Coronary artery (tissue), 2 donors: ENCODE measurements around the gene PIP5K1B.

ENCODE experiments used
- DNase-seq: peaks from one replicate; pipeline ENCODE4 v3.0.0-alpha.2; 2017; ENCODE audit warnings: low spot score
- H3K27ac ChIP-seq, 2 donors: fragments of 200-600 bp; sonication (generic); one replicate each; pipeline ENCODE4 v1.5.1; 2016 to 2019
- H3K4me3 ChIP-seq: fragments of 200-600 bp; sonication (generic); 2 replicates; pipeline ENCODE4 v1.5.1; 2016; ENCODE audit warnings: mild to moderate bottlenecking, moderate library complexity
- TF ChIP-seq, protein P1 (sequence below): fragments of 200-600 bp; sonication (generic); IDR thresholded peaks from one replicate; pipeline ENCODE4 v1.5.1; 2019; ENCODE audit warnings: antibody characterized with exemption

PIP5K1B gene

DNA sequence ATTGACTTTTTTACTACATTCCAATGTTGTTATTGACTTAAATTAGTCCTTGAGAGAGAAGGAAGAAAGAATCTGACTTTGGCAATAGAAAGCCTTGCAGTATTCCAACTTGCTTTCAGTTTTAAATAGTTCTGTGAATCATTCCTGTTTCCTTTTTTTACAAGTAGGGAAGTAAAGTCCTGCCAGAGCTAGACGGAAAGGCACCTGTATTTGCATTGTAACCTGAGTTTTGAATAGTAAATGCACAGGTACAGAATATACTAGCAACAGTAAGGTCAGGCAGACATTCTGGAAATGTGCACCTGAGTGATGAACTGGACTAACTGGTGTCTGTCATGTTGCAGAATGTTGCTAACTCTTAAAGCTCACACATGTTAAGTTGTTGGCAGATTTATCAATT, 208.0 kb downstream of the PIP5K1B start:
- H3K27ac ChIP-seq: peak overlapping the region in 1 of 2 donors; percentile 30
- TF ChIP-seq, protein P1, sequence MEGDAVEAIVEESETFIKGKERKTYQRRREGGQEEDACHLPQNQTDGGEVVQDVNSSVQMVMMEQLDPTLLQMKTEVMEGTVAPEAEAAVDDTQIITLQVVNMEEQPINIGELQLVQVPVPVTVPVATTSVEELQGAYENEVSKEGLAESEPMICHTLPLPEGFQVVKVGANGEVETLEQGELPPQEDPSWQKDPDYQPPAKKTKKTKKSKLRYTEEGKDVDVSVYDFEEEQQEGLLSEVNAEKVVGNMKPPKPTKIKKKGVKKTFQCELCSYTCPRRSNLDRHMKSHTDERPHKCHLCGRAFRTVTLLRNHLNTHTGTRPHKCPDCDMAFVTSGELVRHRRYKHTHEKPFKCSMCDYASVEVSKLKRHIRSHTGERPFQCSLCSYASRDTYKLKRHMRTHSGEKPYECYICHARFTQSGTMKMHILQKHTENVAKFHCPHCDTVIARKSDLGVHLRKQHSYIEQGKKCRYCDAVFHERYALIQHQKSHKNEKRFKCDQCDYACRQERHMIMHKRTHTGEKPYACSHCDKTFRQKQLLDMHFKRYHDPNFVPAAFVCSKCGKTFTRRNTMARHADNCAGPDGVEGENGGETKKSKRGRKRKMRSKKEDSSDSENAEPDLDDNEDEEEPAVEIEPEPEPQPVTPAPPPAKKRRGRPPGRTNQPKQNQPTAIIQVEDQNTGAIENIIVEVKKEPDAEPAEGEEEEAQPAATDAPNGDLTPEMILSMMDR: no peak
- H3K4me3 ChIP-seq: no peak overlapping the region
- no peak for DNase-seq

DNA sequence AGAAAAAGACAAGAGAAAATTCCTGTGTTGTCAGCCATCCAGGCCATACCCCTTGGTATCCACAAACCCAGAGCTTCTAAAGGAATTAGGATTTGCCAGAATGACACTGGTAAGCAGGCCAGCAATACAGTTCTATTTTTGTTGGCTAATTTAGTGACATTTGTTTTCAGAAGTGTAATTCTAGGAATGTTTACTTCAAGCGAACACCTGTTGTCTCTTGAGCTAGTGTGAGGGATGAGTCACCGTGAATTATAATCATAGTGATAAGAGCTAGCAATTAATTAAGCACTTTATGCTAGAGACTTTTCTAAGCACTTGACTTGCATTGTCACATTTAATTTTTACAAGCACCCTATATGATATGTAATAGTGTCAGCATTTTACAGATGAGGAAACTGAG, 209.7 kb downstream of the PIP5K1B start:
- TF ChIP-seq, protein P1: no peak
- no peak for DNase-seq
- no peak overlapping the region for H3K4me3 ChIP-seq
- H3K27ac ChIP-seq: no peak overlapping the region

DNA sequence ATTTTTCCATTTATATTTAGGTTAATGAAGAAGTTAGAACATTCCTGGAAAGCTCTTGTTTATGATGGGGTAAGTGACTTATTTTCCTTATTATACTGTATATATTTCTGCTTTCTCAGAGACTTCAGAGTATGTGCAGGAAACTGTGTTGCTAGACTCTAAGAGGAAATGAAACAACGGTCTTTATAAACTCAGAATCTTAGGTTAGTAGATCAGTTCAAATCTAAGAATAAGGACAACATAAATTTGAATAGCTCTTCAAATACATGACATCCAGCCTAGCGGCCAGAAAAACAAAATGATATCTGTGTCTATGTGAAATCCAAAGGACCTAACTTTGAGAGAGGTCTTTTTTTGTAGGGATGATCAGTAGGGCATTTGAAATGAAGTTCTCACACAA, 214.6 kb downstream of the PIP5K1B start:
- Histone ChIP-seq H3K27ac (no peak overlapping the region), H3K4me3 (no peak overlapping the region)
- TF ChIP-seq, protein P1: no peak
- no peak for DNase-seq

DNA sequence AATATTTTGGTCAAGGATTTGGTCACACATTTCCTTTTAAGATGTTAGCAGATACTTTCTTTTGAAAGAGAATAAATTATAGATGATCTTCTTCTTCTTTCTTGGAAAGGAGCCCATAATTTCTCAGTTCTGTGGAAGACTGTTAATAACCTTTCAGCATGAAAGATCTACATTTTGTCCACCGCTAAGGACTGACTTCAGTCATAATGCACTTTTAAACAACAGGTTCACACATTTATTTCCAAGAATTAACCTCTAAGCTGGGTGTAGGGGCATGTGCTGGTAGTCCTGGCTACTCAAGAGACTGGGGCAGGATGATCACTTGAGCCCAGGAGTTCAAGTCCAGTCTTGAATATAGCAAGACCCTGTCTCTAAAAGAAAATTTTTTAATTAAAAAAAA, 215.9 kb downstream of the PIP5K1B start:
- Histone ChIP-seq H3K4me3 (no peak overlapping the region), H3K27ac (no peak overlapping the region)
- TF ChIP-seq, protein P1: no peak
- no peak for DNase-seq

DNA sequence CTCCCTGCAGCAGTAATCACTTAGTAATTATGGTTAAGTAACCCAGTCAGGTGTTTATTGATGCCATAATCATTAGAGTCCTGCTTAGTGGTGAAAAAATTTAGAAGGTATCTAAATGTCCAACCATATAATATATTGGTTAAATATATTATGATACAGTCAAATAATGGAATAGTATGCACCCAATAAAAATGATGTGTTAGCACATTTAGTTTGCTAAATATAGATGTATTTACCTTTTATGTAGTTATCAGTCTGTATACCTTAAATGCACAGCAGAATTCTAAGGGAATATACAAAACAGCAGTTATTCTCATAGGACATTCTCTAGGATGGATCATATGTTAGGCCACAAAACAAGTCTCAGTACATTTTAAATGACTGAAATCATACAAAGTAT, 218.4 kb downstream of the PIP5K1B start:
- no peak overlapping the region for H3K4me3 ChIP-seq
- DNase-seq: no peak
- TF ChIP-seq, protein P1: no peak
- H3K27ac ChIP-seq: no peak overlapping the region

DNA sequence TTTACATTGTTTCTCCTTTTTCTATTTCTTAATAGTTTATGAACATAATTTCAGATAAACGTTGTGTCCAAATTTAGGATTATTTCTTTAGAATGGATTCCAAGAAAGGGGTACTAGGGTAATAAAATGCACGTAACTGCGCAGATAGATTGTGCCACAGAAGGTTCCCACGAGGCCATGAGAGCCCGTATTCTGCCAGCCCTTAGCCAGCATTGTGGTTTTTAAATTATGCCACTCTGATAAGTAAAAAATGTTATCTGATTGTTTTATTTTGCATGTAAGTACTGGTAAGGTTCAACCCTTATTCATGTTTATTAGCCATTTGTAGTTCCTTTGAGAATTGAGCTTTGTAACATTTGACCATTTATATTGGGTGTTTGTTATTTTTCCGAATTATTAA, 220.1 kb downstream of the PIP5K1B start:
- Histone ChIP-seq H3K27ac (no peak overlapping the region), H3K4me3 (no peak overlapping the region)
- no peak for DNase-seq
- TF ChIP-seq, protein P1: no peak

DNA sequence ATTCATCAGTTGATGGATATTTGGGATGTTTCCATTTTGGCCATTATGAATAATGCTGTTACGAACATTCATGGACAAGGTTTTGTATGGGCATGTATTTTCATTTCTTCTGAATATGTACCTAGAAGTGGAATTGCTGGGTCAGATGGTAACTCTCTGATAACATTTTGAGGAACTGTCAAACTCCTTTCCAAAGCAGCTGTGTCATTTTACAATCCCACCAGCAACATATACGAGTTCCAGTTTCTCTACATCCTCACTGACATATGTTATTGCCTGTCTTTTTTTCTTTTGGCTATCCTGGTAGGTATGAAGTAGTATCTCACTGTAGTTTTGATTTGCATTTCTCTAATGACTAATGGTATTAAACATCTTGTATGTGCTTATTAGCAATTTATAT, 222.1 kb downstream of the PIP5K1B start:
- no peak for DNase-seq
- H3K4me3 ChIP-seq: no peak overlapping the region
- TF ChIP-seq, protein P1: no peak
- H3K27ac ChIP-seq: no peak overlapping the region
